H9 (cell line): ENCODE measurements around the gene PRRT1B. TPM values are rescaled to one million over a fixed set of nuclear protein-coding genes. Genes with fewer than 3 reads are reported as not detected.

Experiments
- DNase-seq: peaks from one replicate; pipeline ENCODE4 v3.0.0-alpha.2; 2017
- H2AFZ ChIP-seq: one replicate; pipeline ENCODE4 v1.6.1; 2013; ENCODE audit warnings: mild to moderate bottlenecking, low read length, control low read depth, moderate library complexity
- H2AK5ac ChIP-seq: 2 replicates; pipeline ENCODE4 v1.6.1; 2013; ENCODE audit warnings: low read length, control low read depth, mixed read lengths; ENCODE audit not compliant: insufficient read length
- H2BK120ac ChIP-seq: one replicate; pipeline ENCODE4 v1.6.1; 2013; ENCODE audit warnings: low read depth, mild to moderate bottlenecking, low read length, control low read depth, inconsistent platforms; ENCODE audit not compliant: poor library complexity, severe bottlenecking
- H2BK12ac ChIP-seq: 2 replicates; pipeline ENCODE4 v1.6.1; 2013; ENCODE audit warnings: low read length, control low read depth, mixed read lengths, low read depth; ENCODE audit not compliant: insufficient read length
- H2BK15ac ChIP-seq: 2 replicates; pipeline ENCODE4 v1.6.1; 2013; ENCODE audit warnings: low read depth, low read length, control low read depth
- H2BK20ac ChIP-seq: one replicate; pipeline ENCODE4 v1.6.1; 2013; ENCODE audit warnings: low read depth, mild to moderate bottlenecking, low read length, control low read depth, inconsistent platforms; ENCODE audit not compliant: poor library complexity, severe bottlenecking
- H2BK5ac ChIP-seq: 2 replicates; pipeline ENCODE4 v1.6.1; 2013; ENCODE audit warnings: low read length, control low read depth, mixed read lengths; ENCODE audit not compliant: insufficient read length
- H3K14ac ChIP-seq: 2 replicates; pipeline ENCODE4 v1.6.1; 2013; ENCODE audit warnings: low read length, control low read depth; ENCODE audit not compliant: insufficient read depth
- H3K18ac ChIP-seq: 2 replicates; pipeline ENCODE4 v1.6.1; 2013; ENCODE audit warnings: low read depth, mild to moderate bottlenecking, mixed read lengths, low read length, control low read depth; ENCODE audit not compliant: insufficient read length
- H3K23ac ChIP-seq: 2 replicates; pipeline ENCODE4 v1.6.1; 2013; ENCODE audit warnings: low read length, control low read depth, mixed read lengths, low read depth; ENCODE audit not compliant: insufficient read length
- H3K23me2 ChIP-seq: 2 replicates; pipeline ENCODE4 v1.6.1; 2013; ENCODE audit warnings: low read depth, mild to moderate bottlenecking, mixed read lengths, low read length, control low read depth; ENCODE audit not compliant: insufficient read length, poor library complexity, severe bottlenecking
- H3K27ac ChIP-seq: 2 replicates; pipeline ENCODE4 v1.5.1; 2013; ENCODE audit warnings: low read length, control low read depth, mixed read lengths, low read depth; ENCODE audit not compliant: insufficient read length
- H3K27me3 ChIP-seq: 2 replicates; pipeline ENCODE4 v1.6.1; 2013; ENCODE audit warnings: low read length, control low read depth, inconsistent platforms; ENCODE audit not compliant: insufficient read depth
- H3K4ac ChIP-seq: 2 replicates; pipeline ENCODE4 v1.6.1; 2013; ENCODE audit warnings: low read depth, mild to moderate bottlenecking, control low read depth, inconsistent platforms, low read length, moderate library complexity
- H3K4me1 ChIP-seq: 2 replicates; pipeline ENCODE4 v1.6.1; 2013; ENCODE audit warnings: low read length, control low read depth, inconsistent platforms; ENCODE audit not compliant: insufficient read depth
- H3K4me2 ChIP-seq: 2 replicates; pipeline ENCODE4 v1.6.1; 2013; ENCODE audit warnings: low read length, control low read depth, mixed read lengths; ENCODE audit not compliant: insufficient read length, insufficient read depth
- H3K56ac ChIP-seq: 2 replicates; pipeline ENCODE4 v1.6.1; 2013; ENCODE audit warnings: low read depth, mild to moderate bottlenecking, mixed read lengths, low read length, control low read depth; ENCODE audit not compliant: insufficient read length
- H3K79me1 ChIP-seq: 2 replicates; pipeline ENCODE4 v1.6.1; 2013; ENCODE audit warnings: low read depth, mild to moderate bottlenecking, moderate library complexity, low read length, control low read depth, inconsistent platforms; ENCODE audit not compliant: insufficient read depth, poor library complexity, severe bottlenecking
- H3K79me2 ChIP-seq: 2 replicates; pipeline ENCODE4 v1.6.1; 2013; ENCODE audit warnings: low read length, control low read depth, inconsistent platforms; ENCODE audit not compliant: insufficient read depth
- H3K9ac ChIP-seq: 2 replicates; pipeline ENCODE4 v1.6.1; 2013; ENCODE audit warnings: low read length, control low read depth, mixed read lengths; ENCODE audit not compliant: insufficient read length; ENCODE audit errors: extremely low read depth
- H3K9me3 ChIP-seq: one replicate; pipeline ENCODE4 v1.6.1; 2013; ENCODE audit warnings: low read depth, low read length, inconsistent platforms; ENCODE audit not compliant: control insufficient read depth
- H3T11ph ChIP-seq: one replicate; pipeline ENCODE4 v1.6.1; 2013; ENCODE audit warnings: mild to moderate bottlenecking, low read length, control low read depth, inconsistent platforms
- H4K20me1 ChIP-seq: one replicate; pipeline ENCODE4 v1.6.1; 2013; ENCODE audit not compliant: control insufficient read depth, insufficient read length, insufficient read depth
- H4K5ac ChIP-seq: 2 replicates; pipeline ENCODE4 v1.6.1; 2013; ENCODE audit warnings: low read depth, mild to moderate bottlenecking, mixed read lengths, low read length, control low read depth; ENCODE audit not compliant: insufficient read length
- H4K8ac ChIP-seq: replicated peaks from 2 replicates; pipeline ENCODE4 v1.6.1; 2013; ENCODE audit warnings: low read length, control low read depth, mixed read lengths, low read depth; ENCODE audit not compliant: insufficient read length
- H4K91ac ChIP-seq: 2 replicates; pipeline ENCODE4 v1.6.1; 2013; ENCODE audit warnings: low read depth, mild to moderate bottlenecking, moderate library complexity, mixed read lengths, low read length, control low read depth; ENCODE audit not compliant: insufficient read length
- H3K27ac Mint-ChIP-seq, 3 experiments: 2 replicates in 2 of 3; 3 replicates in 1 of 3; pipeline ENCODE4 v1.8.0; 2020 to 2021; ENCODE audit warnings: mixed read lengths in 3 of 3, mild to moderate bottlenecking in 1 of 3, moderate library complexity in 1 of 3
- H3K27me3 Mint-ChIP-seq: 2 replicates; pipeline ENCODE4 v1.8.0; 2021; ENCODE audit warnings: low read depth, mild to moderate bottlenecking, moderate library complexity, mixed read lengths
- H3K36me3 Mint-ChIP-seq, 3 experiments: 2 replicates in 2 of 3; 3 replicates in 1 of 3; pipeline ENCODE4 v1.8.0; 2020 to 2021; ENCODE audit warnings: low read depth in 3 of 3, mixed read lengths in 3 of 3; ENCODE audit not compliant: insufficient read depth in 1 of 3
- H3K4me1 Mint-ChIP-seq, 2 experiments: 2 replicates each; pipeline ENCODE4 v1.8.0; 2020; ENCODE audit warnings: mixed read lengths in 2 of 2
- H3K4me3 Mint-ChIP-seq, 2 experiments: 2 replicates in 1 of 2; 3 replicates in 1 of 2; pipeline ENCODE4 v1.8.0; 2020 to 2021; ENCODE audit warnings: mild to moderate bottlenecking in 2 of 2, mixed read lengths in 2 of 2, moderate library complexity in 1 of 2
- H3K9me3 Mint-ChIP-seq, 2 experiments: 2 replicates in 1 of 2; 3 replicates in 1 of 2; pipeline ENCODE4 v1.8.0; 2020; ENCODE audit warnings: mild to moderate bottlenecking in 2 of 2, mixed read lengths in 2 of 2, moderate library complexity in 1 of 2
- CTCF ChIP-seq: fragments of 200-600 bp; sonication (generic); conservative IDR thresholded peaks from 3 replicates; pipeline ENCODE4 v1.8.0; 2021; ENCODE audit warnings: antibody characterized with exemption, mild to moderate bottlenecking
- WGBS: extraction: QIAGEN DNeasy Blood & Tissue Kit; methylation state at CpG from one replicate; pipeline ENCODE4 v1.1.7; 2013; ENCODE audit warnings: missing lambda C conversion rate, low lambda C conversion rate, mixed read lengths; ENCODE audit not compliant: insufficient read length; ENCODE audit errors: extremely low coverage; 5-methylcytosine and 5-hydroxymethylcytosine counted together
- total RNA-seq: library from RNA; stranded (reverse); gene quantifications from 2 replicates; pipeline ENCODE4 v1.2.1, GENCODE V29; 2021

Gene PRRT1B
- total RNA-seq, 1 experiment from 2014 or later = 1.0 TPM

DNA sequence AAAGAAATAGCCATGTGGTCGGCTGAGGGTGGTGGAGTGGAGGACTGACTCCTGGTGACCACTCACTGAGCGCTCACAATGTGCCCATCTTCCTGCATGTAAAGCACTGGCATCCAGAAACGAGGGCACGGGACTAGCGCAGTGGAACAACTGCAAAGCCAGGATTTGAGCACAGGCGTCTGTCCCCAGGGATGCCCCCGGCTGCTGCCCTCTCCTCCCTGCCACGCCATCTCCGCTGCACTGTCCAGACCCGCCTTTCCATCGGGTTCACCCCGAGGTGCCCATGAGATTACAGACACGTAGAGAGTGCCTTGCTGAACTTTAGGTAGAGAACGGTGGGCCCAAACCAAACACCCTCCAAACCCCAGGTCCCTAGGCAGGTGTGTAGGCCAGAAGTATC lies 44.7 kb downstream of the PRRT1B start:
- Histone ChIP-seq H2BK120ac (no peak overlapping the region), H3K27ac (no peak overlapping the region), H3T11ph (no peak overlapping the region), H4K5ac (no peak overlapping the region), H2AK5ac (no peak overlapping the region), H3K79me2 (no peaks in the 10 kb centered on the region), H3K18ac (no peak overlapping the region), H3K79me1 (no peaks in the 10 kb centered on the region), H3K9ac (no peak overlapping the region), H3K27me3 (no peaks in the 10 kb centered on the region), H2BK20ac (no peak overlapping the region), H3K23me2 (no peaks in the 10 kb centered on the region), H2AFZ (no peak overlapping the region), H2BK12ac (no peak overlapping the region), H3K4me1 (no peaks in the 10 kb centered on the region), H3K14ac (no peak overlapping the region; the same call in 1 of the 2 replicates), H4K91ac (no peak overlapping the region), H2BK15ac (no peak overlapping the region), H3K4me2 (no peak overlapping the region), H2BK5ac (no peak overlapping the region), H3K9me3 (no peaks in the 10 kb centered on the region), H3K23ac (no peak overlapping the region), H3K4ac (no peak overlapping the region), H4K8ac (no peak overlapping the region), H3K56ac (no peak overlapping the region), H4K20me1 (no peaks in the 10 kb centered on the region)
- Mint-ChIP-seq H3K4me3 (no peak overlapping the region), H3K4me1 (peaks cover 0 to 2% of the 10 kb centered on the region in 2 experiments; a peak in 2 of 4 replicates), H3K9me3 (no peaks in the 10 kb centered on the region), H3K36me3 (peaks cover 10 to 43% (median 19%) of the 10 kb centered on the region in 3 experiments; a peak in 6 of 7 replicates), H3K27me3 (no peaks in the 10 kb centered on the region), H3K27ac (no peak overlapping the region)
- no CpG with 5 or more reads among the region's 14 CpGs for WGBS
- no peak for TF ChIP-seq CTCF
- DNase-seq = no peak
